HG02610 (cell line): ENCODE data around the gene SLX4IP.

Experiments
- ATAC-seq: cut with Tn5 transposase; IDR thresholded peaks from one replicate; pipeline ENCODE4 v1.9.1; 2021; ENCODE audit warnings: mild to moderate bottlenecking, moderate library complexity; ENCODE audit not compliant: unreplicated experiment

Gene SLX4IP

GRCh38 chr20:10543480-10543879 is 108.4 kb downstream of the SLX4IP start:
- no peak for ATAC-seq

DNA sequence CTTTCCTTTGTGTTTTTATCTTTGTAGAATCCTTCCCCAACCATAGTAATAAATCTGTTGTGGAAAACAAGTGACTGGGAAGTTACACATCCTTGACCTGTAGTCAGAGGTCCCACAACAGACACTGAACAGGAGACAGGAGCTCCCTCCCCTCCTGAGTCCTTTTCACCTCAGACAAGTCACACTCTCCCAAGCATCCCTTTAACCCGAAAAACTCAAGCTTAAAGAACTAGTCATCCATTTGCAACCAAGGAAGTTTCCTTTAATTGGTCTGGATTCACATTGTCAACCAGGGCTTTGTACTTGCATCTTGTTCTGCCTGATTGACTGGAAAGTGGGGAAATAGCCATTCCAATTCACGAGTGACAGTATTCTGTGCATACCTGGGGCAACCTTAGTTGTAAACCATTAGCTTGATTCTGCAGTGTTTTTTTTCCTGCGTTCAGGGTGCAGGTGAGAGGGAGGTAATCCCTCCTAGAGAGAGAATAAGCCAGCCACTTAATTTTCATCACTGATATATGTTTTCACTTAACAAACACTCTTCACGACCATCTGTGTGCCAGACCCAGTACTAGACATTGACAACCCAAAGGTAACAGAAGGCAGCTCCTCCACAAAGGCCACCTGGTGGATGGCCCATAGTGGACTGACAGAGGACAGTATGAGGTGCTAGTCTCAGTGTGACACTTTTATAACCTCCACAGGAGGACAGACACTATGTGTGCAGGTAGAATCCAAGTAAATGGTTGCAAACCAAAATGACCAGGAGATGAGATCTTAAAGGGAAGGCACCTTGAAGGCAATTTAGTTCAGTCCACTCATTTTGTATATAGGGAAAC is 112.4 kb downstream of the SLX4IP start:
- ATAC-seq: no peak

DNA sequence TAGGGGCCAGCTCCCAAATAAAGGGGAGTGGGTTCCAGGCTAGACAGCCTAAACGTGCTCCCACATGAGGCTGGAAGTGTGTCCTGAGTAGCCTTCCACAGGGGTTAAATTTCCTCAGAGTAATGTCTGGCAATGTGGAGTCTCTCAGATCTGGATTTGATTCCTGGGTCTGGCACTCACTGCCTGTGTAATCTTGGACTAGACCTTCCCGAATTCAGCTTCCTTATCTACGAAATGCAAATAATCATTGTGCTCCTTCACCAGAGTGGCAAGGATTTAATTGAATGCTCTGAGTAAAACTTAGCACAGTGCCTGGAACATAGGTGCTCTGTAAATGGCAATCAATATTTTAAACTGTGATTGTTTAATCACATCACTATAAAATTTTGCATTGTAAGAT is 114.4 kb downstream of the SLX4IP start:
- ATAC-seq: no peak

DNA sequence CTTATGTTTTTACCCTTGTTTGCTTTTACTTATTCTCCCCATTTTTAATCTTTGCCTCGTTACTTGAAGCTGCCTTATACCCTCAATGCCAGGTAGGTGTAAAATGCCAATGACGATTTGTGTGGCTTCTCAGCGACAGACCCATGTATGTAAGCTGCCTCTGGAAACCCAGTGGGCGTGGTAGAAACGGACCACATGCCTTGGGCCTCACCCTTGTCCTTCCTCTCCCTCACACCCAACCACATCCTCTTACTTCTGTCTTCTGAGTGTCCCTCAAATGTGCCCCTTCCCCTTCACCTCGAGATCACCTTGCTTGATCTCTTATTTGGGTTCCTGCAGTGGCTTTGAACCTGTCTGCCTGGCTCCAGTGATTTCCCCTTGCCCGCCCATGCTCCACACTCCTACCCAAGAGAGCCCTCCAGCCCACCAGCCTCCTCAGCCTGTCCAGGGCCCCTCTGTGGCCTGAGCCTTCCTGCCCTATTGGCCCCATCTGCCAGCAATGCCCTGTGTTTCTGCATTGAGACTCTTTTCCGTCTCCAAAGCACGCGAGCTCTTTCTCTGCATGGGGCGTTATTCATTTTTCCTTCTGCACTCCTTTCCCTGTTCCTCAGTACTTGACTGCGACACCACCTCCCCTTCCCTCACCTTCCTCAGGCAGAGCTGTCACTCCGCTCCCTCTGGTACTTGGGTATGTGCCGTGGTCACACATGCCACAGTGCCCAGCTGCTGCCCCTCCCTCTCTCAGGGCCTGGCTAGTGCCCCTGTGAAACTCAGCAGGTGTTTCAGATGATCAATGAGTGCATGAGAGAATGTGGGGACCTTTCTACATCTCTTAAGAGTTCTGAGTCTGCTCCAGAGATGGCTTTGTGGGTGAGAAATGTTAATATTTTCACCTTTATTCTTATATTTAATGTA is 115.4 kb downstream of the SLX4IP start:
- no peak for ATAC-seq

DNA sequence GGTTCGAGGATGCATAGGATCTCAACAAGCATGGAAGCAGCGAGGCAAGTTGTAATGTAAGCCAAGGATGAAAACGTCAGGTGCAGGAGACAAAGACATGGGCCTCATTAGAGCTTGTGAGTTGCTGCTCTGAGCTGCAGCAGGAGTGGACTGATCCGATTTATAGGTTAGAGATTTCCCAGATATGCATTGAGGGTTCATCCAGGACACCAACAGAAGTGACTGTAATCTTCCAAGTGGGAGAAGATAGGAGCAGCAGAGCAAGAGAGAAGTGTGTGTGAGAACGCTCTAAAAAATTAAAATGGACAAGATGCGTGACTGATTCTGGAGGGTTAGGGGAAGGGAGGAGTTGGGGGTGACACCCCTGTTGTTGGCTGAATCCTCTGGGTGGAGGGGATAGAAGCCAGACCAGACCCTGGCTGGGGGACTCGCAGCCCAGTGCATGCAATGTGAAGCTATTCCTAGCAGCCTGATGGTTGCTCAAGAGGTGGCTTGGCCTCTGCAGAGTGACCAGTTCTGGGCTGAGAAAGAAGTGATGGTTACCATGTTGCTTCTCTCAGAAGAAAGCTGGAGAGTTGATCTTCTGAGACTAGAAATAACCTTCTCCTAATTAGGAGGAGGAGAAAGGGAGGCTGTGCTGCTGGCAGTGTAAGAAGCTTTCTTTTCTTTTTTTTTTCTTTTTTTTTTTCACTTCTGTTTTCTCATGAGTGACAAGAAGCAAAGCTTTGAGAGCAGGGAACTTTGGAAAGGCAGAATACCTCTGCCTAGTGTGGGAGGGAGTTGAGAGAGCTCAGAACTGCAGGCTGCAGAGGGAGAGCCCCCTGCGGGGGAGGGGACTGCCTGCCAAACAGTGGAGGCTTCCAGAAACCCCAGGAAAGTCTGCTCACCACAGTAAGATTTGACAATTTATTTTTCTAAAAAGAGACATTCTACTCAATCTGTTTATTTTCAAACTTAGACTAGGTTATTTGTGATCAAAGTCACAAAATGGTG is 116.9 kb downstream of the SLX4IP start:
- ATAC-seq: peak; percentile 71

GRCh38 chr20:10553326-10553984 is 118.3 kb downstream of the SLX4IP start:
- peak; percentile 41 for ATAC-seq

DNA sequence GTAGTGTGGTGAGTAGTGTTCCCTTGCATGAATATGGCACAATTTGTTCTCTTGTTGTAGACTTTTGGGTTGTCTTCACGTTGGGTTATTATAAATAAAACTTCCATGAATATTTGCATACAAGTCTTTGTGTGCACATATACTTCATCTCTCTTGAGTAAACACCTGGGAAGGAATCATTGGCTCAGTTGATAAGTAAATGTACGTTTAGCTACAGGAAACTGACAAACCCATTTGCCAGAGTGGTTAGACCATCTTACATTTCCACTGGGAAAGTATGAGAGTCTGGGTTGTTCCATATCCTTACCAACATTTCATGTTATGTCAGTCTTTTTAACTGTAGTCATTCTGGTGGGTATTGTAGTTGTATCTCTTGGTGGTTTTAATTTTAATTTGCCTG is 119.2 kb downstream of the SLX4IP start:
- no peak for ATAC-seq

DNA sequence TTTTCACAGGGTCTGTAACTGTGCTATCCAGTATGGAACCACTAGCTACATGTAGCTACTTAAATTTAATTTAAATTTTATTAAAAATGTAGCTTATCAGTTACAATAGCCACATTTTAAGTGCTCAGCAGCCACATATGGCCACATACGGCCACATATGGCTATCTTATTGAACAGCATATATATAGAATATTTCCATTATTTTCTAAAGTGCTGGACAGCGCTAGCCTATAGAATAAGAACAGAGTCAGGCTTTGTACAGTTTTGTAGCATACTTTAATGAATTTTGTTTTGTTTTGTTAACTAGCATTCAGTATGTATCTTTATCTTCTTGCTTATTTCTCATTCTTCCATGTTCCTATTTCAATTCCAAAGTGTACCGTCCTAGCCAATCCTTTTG is 120.3 kb downstream of the SLX4IP start:
- ATAC-seq: no peak

DNA sequence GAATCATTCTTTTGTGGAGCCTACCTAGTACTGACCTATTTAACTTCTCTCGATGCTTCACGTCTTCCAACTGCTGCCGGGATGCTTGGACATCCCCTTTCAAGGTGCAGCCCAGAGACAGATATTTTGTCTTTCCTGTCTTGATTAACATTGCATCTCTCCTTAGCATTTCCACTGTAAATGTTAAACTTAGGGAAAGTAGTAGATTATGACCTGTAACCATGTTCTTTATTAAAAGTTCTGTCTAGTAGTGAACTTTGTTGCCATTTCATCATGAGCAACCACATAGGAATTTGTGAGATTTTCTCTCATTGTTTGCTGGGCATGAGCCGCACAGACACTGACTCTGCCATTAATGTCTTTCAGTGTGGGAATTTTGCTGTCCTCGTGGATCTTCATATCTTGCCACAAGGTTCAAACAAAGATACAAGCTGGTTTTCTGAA is 120.8 kb downstream of the SLX4IP start:
- no peak for ATAC-seq

GRCh38 chr20:10556519-10557083 is 121.5 kb downstream of the SLX4IP start:
- no peak for ATAC-seq

- no peak for ATAC-seq
Measured at GRCh38 chr20:10557685-10558084, 122.6 kb downstream of the SLX4IP start.

GRCh38 chr20:10558635-10559187 is 123.6 kb downstream of the SLX4IP start:
- peak; percentile 99 for ATAC-seq

DNA sequence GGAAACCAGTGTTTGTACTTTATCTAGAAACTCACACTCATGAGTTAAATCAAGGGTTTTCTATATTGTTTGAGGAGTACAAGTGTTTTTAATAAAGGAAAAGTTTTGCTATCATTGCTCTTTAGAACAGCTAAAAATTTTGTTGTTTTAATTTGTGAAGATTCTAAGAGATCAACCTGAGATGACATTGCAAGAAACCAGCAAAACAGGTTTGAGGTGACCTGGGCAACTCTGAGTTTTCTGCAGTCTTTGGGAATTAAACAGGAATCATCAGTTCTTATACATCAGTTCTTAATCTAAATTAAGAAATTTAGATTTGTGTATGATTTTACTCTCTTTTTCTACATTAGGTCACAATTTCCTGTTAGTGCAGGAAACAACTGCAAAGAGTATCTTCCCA is 124.2 kb downstream of the SLX4IP start:
- ATAC-seq: no peak

- no peak for ATAC-seq
Measured at GRCh38 chr20:10560686-10561085, 125.6 kb downstream of the SLX4IP start.

DNA sequence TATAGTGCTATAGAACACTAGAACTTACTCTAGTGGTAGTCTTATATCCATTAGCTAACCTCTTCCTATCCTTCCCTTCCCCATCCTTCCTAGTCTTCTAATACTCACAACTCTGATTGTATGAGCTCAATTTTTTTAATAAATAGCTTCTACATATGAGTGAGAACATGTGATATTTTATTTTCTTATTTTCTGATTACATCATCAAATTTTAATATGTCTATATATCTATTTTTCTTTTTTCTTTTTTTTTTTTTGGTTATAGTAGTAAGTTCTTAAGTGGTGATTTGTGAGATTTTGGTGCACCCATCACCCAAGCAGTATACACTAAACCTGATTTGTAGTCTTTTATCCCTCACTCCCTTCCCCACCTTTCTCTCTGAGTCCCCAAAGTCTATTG is 126.2 kb downstream of the SLX4IP start:
- no peak for ATAC-seq

- no peak for ATAC-seq
Measured at GRCh38 chr20:10562899-10563298, 127.8 kb downstream of the SLX4IP start.

- ATAC-seq: no peak
Measured at GRCh38 chr20:10563935-10564492, 128.9 kb downstream of the SLX4IP start.

DNA sequence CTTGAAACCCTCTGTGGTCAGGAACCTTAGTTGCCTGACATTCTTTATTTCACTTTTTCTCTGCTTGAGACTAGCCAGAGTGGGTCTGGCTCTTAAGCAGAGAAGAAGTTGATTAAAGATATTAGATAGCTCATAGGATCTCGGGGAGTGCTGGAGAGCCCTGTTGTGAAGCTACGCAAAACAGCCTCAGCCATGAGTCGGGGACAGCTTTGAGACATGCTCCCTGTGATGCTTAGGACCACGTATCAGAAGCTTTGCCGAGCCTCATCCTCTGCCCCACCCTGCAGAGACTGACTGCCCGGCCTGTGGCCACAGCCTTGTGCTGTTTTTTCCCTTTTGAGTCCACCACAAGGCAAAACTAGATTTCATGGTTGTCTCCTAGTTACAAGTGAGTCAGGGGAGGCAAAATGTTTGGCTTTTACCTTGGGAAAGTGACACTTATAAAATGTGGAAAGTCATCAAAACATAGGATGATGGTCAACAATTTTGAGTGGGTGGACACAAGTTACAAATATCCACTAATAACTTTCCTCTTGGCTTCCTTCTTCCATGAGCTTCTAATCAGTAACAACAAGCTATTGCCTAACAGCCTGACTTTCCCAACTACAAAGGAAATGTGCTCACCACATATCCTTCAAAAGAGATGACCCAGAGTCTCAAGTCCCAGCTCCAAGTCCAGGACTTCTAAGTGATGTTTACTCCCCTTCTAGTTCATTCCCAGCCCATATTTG is 130.3 kb downstream of the SLX4IP start:
- ATAC-seq: no peak
